ENCODE data around the gene DENND4B. TPM values are rescaled to one million over a fixed set of nuclear protein-coding genes. Genes with fewer than 3 reads are reported as not detected.

The DENND4B gene
- total RNA-seq, 4 donors from 2014 or later, result 42.3 to 121 (median 50.3) TPM

DNA sequence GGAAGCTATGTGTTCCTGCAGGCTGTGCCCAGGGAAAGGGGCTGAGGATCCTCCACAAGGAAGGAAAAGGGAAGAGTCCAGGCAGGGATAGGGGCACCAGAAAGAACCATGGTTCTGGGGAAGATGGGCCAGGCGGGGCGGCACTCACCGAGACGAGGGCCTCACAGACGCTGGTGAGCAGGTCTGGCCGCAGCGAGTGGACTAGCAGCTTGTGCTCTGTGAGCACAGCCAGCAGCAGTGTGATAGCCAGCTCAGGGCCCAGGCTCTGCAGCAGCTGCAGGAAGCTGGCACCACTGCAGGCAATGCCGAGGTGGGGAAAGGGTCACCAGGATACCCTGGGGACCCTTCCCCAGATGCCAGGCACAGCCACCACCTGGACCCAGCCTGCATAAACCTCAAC lies 5.8 kb downstream of the DENND4B start:
- H3K36me3 ChIP-seq, result peaks cover 0 to 14% (median 5%) of the 10 kb centered on the region in 4 donors
- WGBS, 2 donors (ENCODE audit: low coverage in 1 of 2), result 68 to 94% methylated on average over 4 to 8 of the region's 8 CpGs
- H3K4me3 ChIP-seq, result no peak overlapping the region
- no peak for TF ChIP-seq EP300 (IDR thresholded peaks at IDR 0.05; ENCODE audit: low read depth)
- no peak for TF ChIP-seq POLR2A (IDR thresholded peaks at IDR 0.05)
- no peak for TF ChIP-seq CTCF (IDR thresholded peaks at IDR 0.05)
- no peak for TF ChIP-seq POLR2AphosphoS5 (IDR thresholded peaks at IDR 0.05)
- in situ Hi-C loops (cut with MboI; ENCODE audit: low pct_ligation_motif_present in 1 of 4, low pct_unique_long_range_greater_than_20kb in 1 of 4, low sequenced_read_pairs in 3 of 4), result loop anchor here in 2 of 4 donors (25.0 kb wide), 1 partner anchor 128 kb away; no protein-coding TSS in a partner anchor
- no peaks in the 10 kb centered on the region for H3K27me3 ChIP-seq
- no peaks in the 10 kb centered on the region for H3K9me3 ChIP-seq
- intact Hi-C loops (cut with DNase I; ENCODE audit: low total_unique reads), result no loop called here
- no peak overlapping the region for H3K27ac ChIP-seq
- H3K4me1 ChIP-seq, result peaks cover 0 to 10% (median 8%) of the 10 kb centered on the region in 4 donors
- DNase-seq, result no peak

- Histone ChIP-seq H3K36me3 (peaks cover 0 to 16% (median 7%) of the 10 kb centered on the region in 4 donors), H3K27ac (no peak overlapping the region), H3K4me3 (no peak overlapping the region), H3K9me3 (no peaks in the 10 kb centered on the region), H3K4me1 (peaks cover 0 to under 1% (median 0%) of the 10 kb centered on the region in 4 donors), H3K27me3 (no peaks in the 10 kb centered on the region)
- in situ Hi-C loops (cut with MboI; ENCODE audit: low pct_ligation_motif_present in 1 of 4, low pct_unique_long_range_greater_than_20kb in 1 of 4, low sequenced_read_pairs in 3 of 4), result loop anchor here in 2 of 4 donors (25.0 kb wide), 1 partner anchor 127 kb away; no protein-coding TSS in a partner anchor
- 94 to 100% methylated on average over 3 to 12 of the region's 12 CpGs for WGBS, 2 donors (ENCODE audit: low coverage in 1 of 2)
- TF ChIP-seq POLR2A (IDR thresholded peaks at IDR 0.05) (no peak), POLR2AphosphoS5 (IDR thresholded peaks at IDR 0.05) (no peak), CTCF (IDR thresholded peaks at IDR 0.05) (no peak), EP300 (IDR thresholded peaks at IDR 0.05; ENCODE audit: low read depth) (no peak)
- no peak for DNase-seq
- intact Hi-C loops (cut with DNase I; ENCODE audit: low total_unique reads), result no loop called here
Measured at GRCh38 chr1:153939476-153939875, 7.0 kb downstream of the DENND4B start.

- in situ Hi-C loops (cut with MboI; ENCODE audit: low pct_ligation_motif_present in 1 of 4, low pct_unique_long_range_greater_than_20kb in 1 of 4, low sequenced_read_pairs in 3 of 4), result loop anchor here in 2 of 4 donors (25.0 kb wide), 1 partner anchor 127 kb away; no protein-coding TSS in a partner anchor
- WGBS, 2 donors (ENCODE audit: low coverage in 1 of 2), result 92% methylated on average over 3 of the region's 3 CpGs; no CpG with 5 or more reads in 1 of the 2 donors
- peaks cover 0 to 20% (median 8%) of the 10 kb centered on the region in 4 donors for H3K36me3 ChIP-seq
Measured at GRCh38 chr1:153938996-153939395, 7.5 kb downstream of the DENND4B start.

DNA sequence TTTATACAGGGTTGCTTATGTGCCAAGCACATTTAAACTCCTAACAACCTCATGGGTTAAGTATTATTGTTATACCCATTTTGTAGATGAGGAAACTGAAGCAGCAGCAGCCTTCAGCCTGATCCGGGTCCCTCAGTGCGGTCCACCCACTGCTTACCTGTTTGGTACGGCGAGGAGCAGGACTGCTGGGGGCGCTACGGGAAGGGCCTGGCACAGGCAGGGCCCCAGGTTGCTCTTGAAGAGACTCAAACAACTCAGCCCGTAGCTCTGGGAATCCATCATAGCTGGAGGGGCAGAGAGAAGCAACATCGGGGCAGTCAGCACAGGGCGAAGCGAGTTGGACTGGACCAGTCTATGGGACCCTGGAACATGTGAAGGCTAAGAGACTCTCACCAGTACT lies 9.2 kb downstream of the DENND4B start:
- Histone ChIP-seq H3K36me3 (peaks cover 0 to 30% (median 14%) of the 10 kb centered on the region in 4 donors), H3K9me3 (no peaks in the 10 kb centered on the region), H3K27me3 (no peaks in the 10 kb centered on the region), H3K27ac (no peak overlapping the region), H3K4me3 (no peak overlapping the region), H3K4me1 (no peaks in the 10 kb centered on the region)
- no peak for DNase-seq
- in situ Hi-C loops (cut with MboI; ENCODE audit: low pct_ligation_motif_present in 1 of 4, low pct_unique_long_range_greater_than_20kb in 1 of 4, low sequenced_read_pairs in 3 of 4) (loop anchor here in 2 of 4 donors (25.0 kb wide), 1 partner anchor 125 kb away; no protein-coding TSS in a partner anchor), intact Hi-C loops (cut with DNase I; ENCODE audit: low total_unique reads) (no loop called here)
- WGBS, 2 donors (ENCODE audit: low coverage in 1 of 2), result 94% methylated on average over 10 of the region's 10 CpGs; no CpG with 5 or more reads in 1 of the 2 donors
- TF ChIP-seq CTCF (IDR thresholded peaks at IDR 0.05) (no peak), EP300 (IDR thresholded peaks at IDR 0.05; ENCODE audit: low read depth) (no peak), POLR2AphosphoS5 (IDR thresholded peaks at IDR 0.05) (no peak), POLR2A (IDR thresholded peaks at IDR 0.05) (no peak)

More at GRCh38 chr1:153938996-153939395, 7.5 kb downstream of the DENND4B start:
- TF ChIP-seq POLR2A (IDR thresholded peaks at IDR 0.05) (no peak), CTCF (IDR thresholded peaks at IDR 0.05) (no peak), POLR2AphosphoS5 (IDR thresholded peaks at IDR 0.05) (no peak), EP300 (IDR thresholded peaks at IDR 0.05; ENCODE audit: low read depth) (no peak)
- Histone ChIP-seq H3K27ac (no peak overlapping the region), H3K9me3 (no peaks in the 10 kb centered on the region), H3K4me3 (no peak overlapping the region), H3K4me1 (no peaks in the 10 kb centered on the region), H3K27me3 (no peaks in the 10 kb centered on the region)
- DNase-seq, result no peak
- intact Hi-C loops (cut with DNase I; ENCODE audit: low total_unique reads), result no loop called here
